Caco-2 (cell line): ENCODE data around the gene CRTC3. TPM values are rescaled to one million over a fixed set of nuclear protein-coding genes. Genes with fewer than 3 reads are reported as not detected.

Source experiments
- BruUV-seq: library from RNA; stranded (reverse); fragments of 400-500 nt; replicated peaks from 2 replicates; lab custom pipeline; 2021; lab: Mats Ljungman, UMichigan
- CTCF ChIA-PET: fragments of 300-600 bp; sonication (Branson Sonifier 250); formaldehyde crosslinking; loops from one replicate; lab custom pipeline; 2022; ENCODE audit warnings: antibody characterized with exemption; lab: Charles Lee
- POLR2A ChIA-PET: fragments of 300-600 bp; sonication (Branson Sonifier 250); formaldehyde crosslinking; loops from one replicate; lab custom pipeline; 2022; ENCODE audit warnings: antibody characterized with exemption; lab: Charles Lee
- DNase-seq, 2 experiments: peaks; one replicate each; pipeline versions ENCODE4 v3.0.0 to v3.0.0-alpha.2; 2020 to 2022
- H3K27me3 ChIP-seq: replicated peaks from 2 replicates; pipeline ENCODE4 v1.6.0; 2011; ENCODE audit warnings: low read length; ENCODE audit not compliant: control insufficient read depth, insufficient read depth
- H3K36me3 ChIP-seq: 2 replicates; pipeline ENCODE4 v1.5.1; 2011; ENCODE audit warnings: low read length; ENCODE audit not compliant: control insufficient read depth, insufficient read depth
- H3K4me1 ChIP-seq: fragments of 250-450 bp; sonication (Bioruptor Pico); 2 replicates; pipeline ENCODE4 v1.5.1; 2020; ENCODE audit warnings: mild to moderate bottlenecking
- H3K4me3 ChIP-seq: 2 replicates; pipeline ENCODE4 v1.5.1; 2011; ENCODE audit warnings: low read depth, mild to moderate bottlenecking, control low read depth, low read length
- H3K9me3 ChIP-seq: fragments of 250-450 bp; sonication (Bioruptor Pico); 2 replicates; pipeline ENCODE4 v1.5.1; 2020; ENCODE audit warnings: mild to moderate bottlenecking, moderate library complexity
- H3K27ac Mint-ChIP-seq: one replicate; pipeline ENCODE4 v1.8.0; 2022; ENCODE audit warnings: mixed read lengths; ENCODE audit not compliant: unreplicated experiment
- H3K27me3 Mint-ChIP-seq: one replicate; pipeline ENCODE4 v1.8.0; 2022; ENCODE audit warnings: mixed read lengths; ENCODE audit not compliant: insufficient read depth, unreplicated experiment
- H3K36me3 Mint-ChIP-seq: one replicate; pipeline ENCODE4 v1.8.0; 2022; ENCODE audit warnings: mild to moderate bottlenecking, mixed read lengths; ENCODE audit not compliant: insufficient read depth, unreplicated experiment
- H3K4me1 Mint-ChIP-seq: one replicate; pipeline ENCODE4 v1.8.0; 2022; ENCODE audit warnings: low read depth, mixed read lengths; ENCODE audit not compliant: unreplicated experiment
- H3K4me3 Mint-ChIP-seq: one replicate; pipeline ENCODE4 v1.8.0; 2022; ENCODE audit warnings: mild to moderate bottlenecking, moderate library complexity, mixed read lengths; ENCODE audit not compliant: unreplicated experiment
- H3K9me3 Mint-ChIP-seq: one replicate; pipeline ENCODE4 v1.8.0; 2022; ENCODE audit warnings: mixed read lengths; ENCODE audit not compliant: unreplicated experiment
- intact Hi-C: fragments of 100-400 bp; cut with micrococcal nuclease; formaldehyde crosslinking; loops from one replicate; pipeline ENCODE4 v1.10.0; 2022; ENCODE audit not compliant: unreplicated experiment
- total RNA-seq: library from RNA; stranded (reverse); gene quantifications from 2 replicates; pipeline ENCODE4 v1.2.3, GENCODE V29; 2022
- TF ChIP-seq, protein P1 (sequence below), 2 experiments: fragments of 200-600 bp in 1 of 2; IDR thresholded peaks; 1 replicate in 1 of 2; 2 replicates in 1 of 2; pipeline versions ENCODE4 v1.5.1 to v1.8.0; 2011 to 2022; ENCODE audit warnings: antibody characterized with exemption in 1 of 2, control low read depth in 1 of 2, inconsistent platforms in 1 of 2, low read depth in 1 of 2, low read length in 1 of 2, mild to moderate bottlenecking in 1 of 2, moderate library complexity in 1 of 2; ENCODE audit not compliant: insufficient read depth in 1 of 2, severe bottlenecking in 1 of 2, unreplicated experiment in 1 of 2

CRTC3 gene
- total RNA-seq, 1 experiment from 2014 or later: 35.0 TPM

DNA sequence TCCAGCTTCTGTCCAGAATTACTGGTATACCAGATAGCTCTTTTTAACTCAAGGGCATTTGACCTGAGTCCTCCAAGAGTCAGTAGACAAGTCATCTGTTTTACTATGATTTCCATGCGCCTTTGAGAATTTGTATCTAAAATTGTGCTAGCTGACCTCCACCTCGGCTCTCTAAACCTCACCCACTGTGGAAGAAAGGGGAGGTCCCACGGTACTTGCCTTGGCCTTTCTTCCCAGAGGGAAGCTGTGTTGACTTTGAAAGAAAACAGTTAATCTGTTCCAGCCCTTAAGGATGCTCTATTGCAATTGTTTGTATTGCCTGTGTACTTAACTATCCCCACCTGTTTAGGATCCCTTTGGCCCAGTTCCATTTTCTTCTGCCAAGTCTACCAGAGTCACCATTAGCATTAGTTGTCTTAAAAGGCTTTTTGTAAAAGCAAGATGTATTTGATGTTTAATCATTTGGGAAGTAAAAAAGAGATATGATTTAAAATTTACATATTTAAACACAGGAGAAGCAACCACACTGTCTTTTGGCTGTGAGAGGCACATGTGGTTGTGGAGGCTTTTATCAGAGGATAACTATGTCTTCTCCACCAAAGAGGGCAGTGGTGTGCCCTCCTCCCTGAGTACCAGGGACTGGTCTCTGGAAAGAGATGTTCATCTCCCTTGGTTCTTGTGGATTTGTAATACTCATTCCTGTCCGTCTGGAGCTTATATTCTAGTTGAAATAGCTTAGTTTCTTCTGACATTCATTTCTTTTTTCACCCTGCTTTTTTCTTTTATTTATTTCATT lies 88.8 kb downstream of the CRTC3 start:
- H3K36me3 ChIP-seq: no peaks in the 10 kb centered on the region
- Mint-ChIP-seq H3K9me3 (no peaks in the 10 kb centered on the region), H3K36me3 (no peaks in the 10 kb centered on the region), H3K27me3 (no peaks in the 10 kb centered on the region), H3K4me1 (no peaks in the 10 kb centered on the region), H3K27ac (no peak overlapping the region), H3K4me3 (no peak overlapping the region)
- H3K4me1 ChIP-seq: no peaks in the 10 kb centered on the region
- H3K4me3 ChIP-seq: no peak overlapping the region
- DNase-seq: no peak
- H3K27me3 ChIP-seq: no peaks in the 10 kb centered on the region
- intact Hi-C loops: no loop called here
- no peaks in the 10 kb centered on the region for H3K9me3 ChIP-seq
- TF ChIP-seq, protein P1, sequence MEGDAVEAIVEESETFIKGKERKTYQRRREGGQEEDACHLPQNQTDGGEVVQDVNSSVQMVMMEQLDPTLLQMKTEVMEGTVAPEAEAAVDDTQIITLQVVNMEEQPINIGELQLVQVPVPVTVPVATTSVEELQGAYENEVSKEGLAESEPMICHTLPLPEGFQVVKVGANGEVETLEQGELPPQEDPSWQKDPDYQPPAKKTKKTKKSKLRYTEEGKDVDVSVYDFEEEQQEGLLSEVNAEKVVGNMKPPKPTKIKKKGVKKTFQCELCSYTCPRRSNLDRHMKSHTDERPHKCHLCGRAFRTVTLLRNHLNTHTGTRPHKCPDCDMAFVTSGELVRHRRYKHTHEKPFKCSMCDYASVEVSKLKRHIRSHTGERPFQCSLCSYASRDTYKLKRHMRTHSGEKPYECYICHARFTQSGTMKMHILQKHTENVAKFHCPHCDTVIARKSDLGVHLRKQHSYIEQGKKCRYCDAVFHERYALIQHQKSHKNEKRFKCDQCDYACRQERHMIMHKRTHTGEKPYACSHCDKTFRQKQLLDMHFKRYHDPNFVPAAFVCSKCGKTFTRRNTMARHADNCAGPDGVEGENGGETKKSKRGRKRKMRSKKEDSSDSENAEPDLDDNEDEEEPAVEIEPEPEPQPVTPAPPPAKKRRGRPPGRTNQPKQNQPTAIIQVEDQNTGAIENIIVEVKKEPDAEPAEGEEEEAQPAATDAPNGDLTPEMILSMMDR (IDR thresholded peaks at IDR 0.05; ENCODE audit: insufficient read depth in 1 of 2, low read depth in 1 of 2, low read length in 1 of 2, severe bottlenecking in 1 of 2, unreplicated experiment in 1 of 2): no peak
- no TSS peak for BruUV-seq
- CTCF ChIA-PET: interaction anchor here (0.7 kb wide), 1 partner anchor 325 kb away, joined by 4 read pairs; no protein-coding TSS in a partner anchor
- POLR2A ChIA-PET: no interaction called here

DNA sequence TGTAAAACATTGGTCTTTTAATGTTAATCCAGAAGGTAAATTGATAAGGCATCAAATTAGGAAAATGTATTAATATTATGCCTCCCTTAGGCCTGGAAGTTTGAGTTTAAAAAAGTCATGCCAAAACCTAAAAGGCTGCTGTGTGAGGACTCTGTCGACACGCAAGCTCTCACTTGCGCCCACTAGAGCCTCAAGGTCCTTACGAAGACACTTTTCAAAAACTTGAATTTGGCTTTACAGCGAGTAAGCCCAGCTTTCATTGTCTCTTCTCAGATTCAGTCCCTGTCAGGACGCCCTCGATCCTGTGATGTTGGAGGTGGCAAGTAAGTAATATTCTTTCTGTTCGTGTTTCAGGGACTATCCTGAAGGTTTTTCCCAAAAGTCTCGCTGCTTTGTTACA lies 89.7 kb downstream of the CRTC3 start:
- no TSS peak for BruUV-seq

DNA sequence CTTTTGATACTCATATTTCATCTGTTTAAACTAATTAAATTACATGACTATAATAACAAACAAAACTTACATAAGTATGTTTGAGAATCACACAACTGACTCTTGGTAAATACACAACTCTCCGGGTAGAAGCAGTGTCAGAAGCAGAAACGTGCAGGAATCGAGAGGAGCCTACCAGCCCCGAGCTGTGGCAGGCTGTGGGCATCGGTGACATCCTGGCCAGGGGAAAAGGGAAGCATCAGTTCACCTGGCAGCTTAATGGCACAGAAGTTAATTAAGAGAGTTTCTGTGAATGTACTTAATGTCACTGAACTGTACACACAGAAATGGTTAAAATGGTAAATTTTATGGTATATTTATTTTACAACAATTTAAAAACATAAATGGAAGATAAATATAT lies 90.2 kb downstream of the CRTC3 start:
- no peaks in the 10 kb centered on the region for H3K36me3 ChIP-seq
- H3K4me1 ChIP-seq: no peaks in the 10 kb centered on the region
- TF ChIP-seq, protein P1 (IDR thresholded peaks at IDR 0.05; ENCODE audit: insufficient read depth in 1 of 2, low read depth in 1 of 2, low read length in 1 of 2, severe bottlenecking in 1 of 2, unreplicated experiment in 1 of 2): no peak
- no TSS peak for BruUV-seq
- no peak overlapping the region for H3K27ac Mint-ChIP-seq
- H3K4me3 ChIP-seq: no peak overlapping the region
- H3K9me3 Mint-ChIP-seq: no peaks in the 10 kb centered on the region
- ChIA-PET POLR2A (no interaction called here), CTCF (no interaction called here)
- no peaks in the 10 kb centered on the region for H3K27me3 ChIP-seq
- H3K27me3 Mint-ChIP-seq: no peaks in the 10 kb centered on the region
- no peak overlapping the region for H3K4me3 Mint-ChIP-seq
- no peaks in the 10 kb centered on the region for H3K36me3 Mint-ChIP-seq
- intact Hi-C loops: no loop called here
- H3K9me3 ChIP-seq: no peaks in the 10 kb centered on the region
- H3K4me1 Mint-ChIP-seq: no peaks in the 10 kb centered on the region
- DNase-seq: no peak

More for the DNA sequence above, 89.7 kb downstream of the CRTC3 start:
- Histone ChIP-seq H3K9me3 (no peaks in the 10 kb centered on the region), H3K36me3 (no peaks in the 10 kb centered on the region), H3K4me1 (no peaks in the 10 kb centered on the region), H3K27me3 (no peaks in the 10 kb centered on the region), H3K4me3 (no peak overlapping the region)
- TF ChIP-seq, protein P1 (IDR thresholded peaks at IDR 0.05; ENCODE audit: insufficient read depth in 1 of 2, low read depth in 1 of 2, low read length in 1 of 2, severe bottlenecking in 1 of 2, unreplicated experiment in 1 of 2): no peak
- no peaks in the 10 kb centered on the region for H3K4me1 Mint-ChIP-seq
- no peaks in the 10 kb centered on the region for H3K27me3 Mint-ChIP-seq
- H3K27ac Mint-ChIP-seq: no peak overlapping the region
- H3K4me3 Mint-ChIP-seq: no peak overlapping the region
- CTCF ChIA-PET: no interaction called here
- H3K9me3 Mint-ChIP-seq: no peaks in the 10 kb centered on the region
- H3K36me3 Mint-ChIP-seq: no peaks in the 10 kb centered on the region
- DNase-seq: no peak
- POLR2A ChIA-PET: no interaction called here
- intact Hi-C loops: no loop called here
